ENCODE data around the gene CABP7.

GRCh38 chr22:29724843-29725242, 5.0 kb downstream of the CABP7 start:
- TF ChIP-seq EZH2 (IDR thresholded peaks at IDR 0.05) (no peak), POLR2AphosphoS5 (IDR thresholded peaks at IDR 0.05; ENCODE audit: borderline replicate concordance, low read depth, low read length) (no peak)
